NB4 (cell line): Measurements from ENCODE around the gene RAB42.

Experiments
- CTCF ChIP-seq: IDR thresholded peaks from one replicate; pipeline ENCODE4 v1.5.1; 2012; ENCODE audit warnings: low read depth, low read length
- MAX ChIP-seq: IDR thresholded peaks from 2 replicates; pipeline ENCODE4 v1.6.1; 2011; ENCODE audit warnings: low read depth, low read length
- MYC ChIP-seq: IDR thresholded peaks from 2 replicates; pipeline ENCODE4 v1.6.1; 2011; ENCODE audit warnings: low read depth, low read length
- POLR2A ChIP-seq: IDR thresholded peaks from 2 replicates; pipeline ENCODE4 v1.6.1; 2011; ENCODE audit warnings: mild to moderate bottlenecking; ENCODE audit not compliant: insufficient read length; ENCODE audit errors: extremely low read depth

- no peak for TF ChIP-seq CTCF
- TF ChIP-seq POLR2A: no peak
- TF ChIP-seq MYC: no peak
- TF ChIP-seq MAX: no peak
These were observed 25.1 kb upstream of the RAB42 start for GRCh38 chr1:28566931-28567330.
